ENCODE measurements around the gene IFT172.

DNA sequence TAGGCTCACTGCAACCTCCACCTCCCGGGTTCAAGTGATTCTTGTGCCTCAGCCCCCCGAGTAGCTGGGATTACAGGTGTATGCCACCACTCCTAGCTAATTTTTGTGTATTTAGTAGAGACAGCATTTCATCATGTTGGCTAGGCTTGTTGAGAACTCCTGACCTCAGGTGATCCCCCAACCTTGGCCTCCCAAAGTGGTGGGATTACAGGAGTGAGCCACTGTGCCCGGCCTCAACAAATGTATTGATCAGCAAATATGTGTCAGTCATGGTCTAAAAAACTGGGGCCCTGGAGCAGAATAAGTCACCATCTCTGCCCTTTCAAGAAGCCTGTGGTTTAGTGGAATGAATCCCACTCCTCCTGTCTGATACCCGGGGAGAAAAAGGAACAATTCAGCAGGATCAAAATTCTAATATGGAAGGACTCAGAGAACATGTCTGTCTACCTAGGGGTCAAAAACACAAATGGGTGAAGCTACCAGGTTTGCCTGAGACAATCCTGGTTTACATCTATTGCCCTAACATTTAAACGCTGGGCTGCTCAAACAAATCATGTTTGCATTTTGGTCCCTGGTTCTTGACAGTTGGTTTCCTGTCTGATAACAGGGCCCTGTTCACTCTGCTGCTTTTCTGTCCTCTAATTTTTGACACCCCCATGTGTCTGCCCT is 28.7 kb upstream of the IFT172 start:
- no peak for TF ChIP-seq EZH2 (IDR thresholded peaks at IDR 0.05; ENCODE audit: low read length, missing control alignments)
- TF ChIP-seq, protein P1, sequence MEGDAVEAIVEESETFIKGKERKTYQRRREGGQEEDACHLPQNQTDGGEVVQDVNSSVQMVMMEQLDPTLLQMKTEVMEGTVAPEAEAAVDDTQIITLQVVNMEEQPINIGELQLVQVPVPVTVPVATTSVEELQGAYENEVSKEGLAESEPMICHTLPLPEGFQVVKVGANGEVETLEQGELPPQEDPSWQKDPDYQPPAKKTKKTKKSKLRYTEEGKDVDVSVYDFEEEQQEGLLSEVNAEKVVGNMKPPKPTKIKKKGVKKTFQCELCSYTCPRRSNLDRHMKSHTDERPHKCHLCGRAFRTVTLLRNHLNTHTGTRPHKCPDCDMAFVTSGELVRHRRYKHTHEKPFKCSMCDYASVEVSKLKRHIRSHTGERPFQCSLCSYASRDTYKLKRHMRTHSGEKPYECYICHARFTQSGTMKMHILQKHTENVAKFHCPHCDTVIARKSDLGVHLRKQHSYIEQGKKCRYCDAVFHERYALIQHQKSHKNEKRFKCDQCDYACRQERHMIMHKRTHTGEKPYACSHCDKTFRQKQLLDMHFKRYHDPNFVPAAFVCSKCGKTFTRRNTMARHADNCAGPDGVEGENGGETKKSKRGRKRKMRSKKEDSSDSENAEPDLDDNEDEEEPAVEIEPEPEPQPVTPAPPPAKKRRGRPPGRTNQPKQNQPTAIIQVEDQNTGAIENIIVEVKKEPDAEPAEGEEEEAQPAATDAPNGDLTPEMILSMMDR (conservative IDR thresholded peaks at IDR 0.05 in 1 of 2, IDR thresholded peaks at IDR 0.05 in 1 of 2; ENCODE audit: low read depth in 1 of 2, low read length in 2 of 2): no peak
